Caki2 (cell line): ENCODE results near the gene ZDHHC8. TPM values are rescaled to one million over a fixed set of nuclear protein-coding genes. Genes with fewer than 3 reads are reported as not detected.

ENCODE experiments used
- DNase-seq: peaks from one replicate; pipeline ENCODE4 v3.0.0-alpha.2; 2015; ENCODE audit warnings: low read depth
- in situ Hi-C: cut with HindIII; loops from 2 replicates; pipeline ENCODE4 v1.10.0; 2016; ENCODE audit warnings: low sequenced_read_pairs, low pct_unique_long_range_greater_than_20kb, mixed read lengths
- total RNA-seq: library from RNA; depleted of rRNA; stranded (reverse); fragments of >200 nt; shearing (Covaris generic); gene quantifications from 2 replicates; pipeline ENCODE4 v1.2.3, GENCODE V29; 2014; ENCODE audit warnings: low replicate concordance; rRNA removed

The ZDHHC8 gene, protein sequence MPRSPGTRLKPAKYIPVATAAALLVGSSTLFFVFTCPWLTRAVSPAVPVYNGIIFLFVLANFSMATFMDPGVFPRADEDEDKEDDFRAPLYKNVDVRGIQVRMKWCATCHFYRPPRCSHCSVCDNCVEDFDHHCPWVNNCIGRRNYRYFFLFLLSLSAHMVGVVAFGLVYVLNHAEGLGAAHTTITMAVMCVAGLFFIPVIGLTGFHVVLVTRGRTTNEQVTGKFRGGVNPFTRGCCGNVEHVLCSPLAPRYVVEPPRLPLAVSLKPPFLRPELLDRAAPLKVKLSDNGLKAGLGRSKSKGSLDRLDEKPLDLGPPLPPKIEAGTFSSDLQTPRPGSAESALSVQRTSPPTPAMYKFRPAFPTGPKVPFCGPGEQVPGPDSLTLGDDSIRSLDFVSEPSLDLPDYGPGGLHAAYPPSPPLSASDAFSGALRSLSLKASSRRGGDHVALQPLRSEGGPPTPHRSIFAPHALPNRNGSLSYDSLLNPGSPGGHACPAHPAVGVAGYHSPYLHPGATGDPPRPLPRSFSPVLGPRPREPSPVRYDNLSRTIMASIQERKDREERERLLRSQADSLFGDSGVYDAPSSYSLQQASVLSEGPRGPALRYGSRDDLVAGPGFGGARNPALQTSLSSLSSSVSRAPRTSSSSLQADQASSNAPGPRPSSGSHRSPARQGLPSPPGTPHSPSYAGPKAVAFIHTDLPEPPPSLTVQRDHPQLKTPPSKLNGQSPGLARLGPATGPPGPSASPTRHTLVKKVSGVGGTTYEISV
- 12.6 and 21.8 TPM in 2 replicates for total RNA-seq

DNA sequence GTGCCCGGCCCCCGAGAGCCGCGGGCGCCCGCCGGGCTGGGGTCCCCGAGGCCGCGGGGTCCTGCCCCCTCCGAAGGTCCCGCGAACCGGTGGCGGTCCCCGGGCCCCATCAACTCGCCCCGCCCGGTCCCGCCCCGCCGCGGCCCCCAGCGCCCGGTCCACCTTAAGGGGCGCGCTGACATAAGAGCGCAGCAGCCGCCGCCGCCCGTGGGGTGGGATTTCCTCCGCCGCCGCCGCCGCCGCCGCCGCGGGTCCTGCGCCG is at the start of gene ZDHHC8:
Gene ZDHHC8, plus strand, starts transcription at position 208 of the 262 bp plus-strand sequence. CDS start 144 bp downstream, outside the sequence.
- DNase-seq, result no peak
- in situ Hi-C loops, result no loop called here

DNA sequence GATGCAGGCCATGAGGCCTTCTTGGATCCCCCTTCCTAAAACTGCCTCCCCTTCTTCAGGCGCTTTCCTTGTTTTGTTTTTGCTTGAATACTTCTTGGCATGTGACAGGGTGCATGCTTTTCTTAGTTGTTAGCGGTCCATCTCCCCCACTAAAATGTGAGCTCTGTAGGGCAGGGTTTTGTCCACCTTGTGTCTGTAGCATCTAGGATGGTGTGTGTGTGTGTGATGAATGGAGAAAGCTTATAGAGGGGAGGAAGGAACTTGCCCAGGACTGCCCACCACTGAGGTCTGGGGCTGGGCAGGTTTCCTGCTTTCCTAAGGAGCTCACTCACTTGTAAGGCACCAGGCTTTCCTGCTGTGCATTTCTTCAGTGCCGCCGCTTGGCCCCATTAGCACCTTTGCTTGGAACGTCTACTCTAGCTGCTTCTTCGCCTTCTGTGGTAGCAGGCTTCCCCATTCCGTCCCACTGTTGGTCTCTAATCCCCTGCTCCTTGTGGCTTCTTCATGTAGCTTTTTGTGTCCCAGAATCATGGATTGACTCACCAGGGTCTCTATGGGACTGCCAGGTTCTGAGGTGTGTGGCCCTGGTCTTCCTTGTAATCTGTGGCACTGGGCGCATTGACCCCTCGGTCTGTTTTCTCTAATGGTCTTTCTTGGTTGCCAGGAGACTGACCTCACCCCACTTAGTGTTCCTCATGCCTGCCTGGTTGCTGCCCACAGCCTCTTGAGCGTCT is 48.3 kb upstream of the ZDHHC8 start:
- DNase-seq, result no peak
- in situ Hi-C loops, result no loop called here

DNA sequence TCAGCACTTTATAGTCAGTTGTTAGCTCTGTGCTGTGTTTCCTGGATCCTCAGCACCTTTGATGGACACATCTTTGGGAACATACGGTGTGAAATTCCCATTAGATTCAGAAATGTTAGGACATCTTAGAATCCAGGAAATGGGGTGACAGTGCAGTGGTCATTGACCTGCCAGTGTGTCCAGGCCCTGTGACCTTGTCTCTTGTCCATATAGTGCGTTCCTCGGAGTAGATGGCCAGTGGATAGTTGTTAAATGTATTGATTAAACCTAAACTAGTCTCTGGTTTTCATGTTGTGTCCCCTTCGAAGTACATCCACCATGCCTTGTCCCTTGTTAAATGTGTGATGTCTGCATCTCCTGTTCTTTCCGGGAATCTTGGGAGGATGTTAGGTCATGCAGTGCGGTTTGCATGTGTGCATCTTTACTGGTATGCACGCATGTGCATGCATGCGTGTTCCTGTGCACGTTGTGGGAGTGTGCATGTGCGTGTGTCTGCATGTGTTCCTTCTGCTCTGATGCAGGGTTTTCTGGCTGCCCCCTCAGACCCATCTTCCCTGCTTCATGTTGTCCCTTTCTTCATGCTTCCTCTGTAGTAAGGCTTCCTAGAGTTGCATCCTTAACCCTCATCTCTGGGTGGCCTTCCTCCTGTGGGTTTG is 47.6 kb upstream of the ZDHHC8 start:
- no peak for DNase-seq
- in situ Hi-C loops, result no loop called here

DNA sequence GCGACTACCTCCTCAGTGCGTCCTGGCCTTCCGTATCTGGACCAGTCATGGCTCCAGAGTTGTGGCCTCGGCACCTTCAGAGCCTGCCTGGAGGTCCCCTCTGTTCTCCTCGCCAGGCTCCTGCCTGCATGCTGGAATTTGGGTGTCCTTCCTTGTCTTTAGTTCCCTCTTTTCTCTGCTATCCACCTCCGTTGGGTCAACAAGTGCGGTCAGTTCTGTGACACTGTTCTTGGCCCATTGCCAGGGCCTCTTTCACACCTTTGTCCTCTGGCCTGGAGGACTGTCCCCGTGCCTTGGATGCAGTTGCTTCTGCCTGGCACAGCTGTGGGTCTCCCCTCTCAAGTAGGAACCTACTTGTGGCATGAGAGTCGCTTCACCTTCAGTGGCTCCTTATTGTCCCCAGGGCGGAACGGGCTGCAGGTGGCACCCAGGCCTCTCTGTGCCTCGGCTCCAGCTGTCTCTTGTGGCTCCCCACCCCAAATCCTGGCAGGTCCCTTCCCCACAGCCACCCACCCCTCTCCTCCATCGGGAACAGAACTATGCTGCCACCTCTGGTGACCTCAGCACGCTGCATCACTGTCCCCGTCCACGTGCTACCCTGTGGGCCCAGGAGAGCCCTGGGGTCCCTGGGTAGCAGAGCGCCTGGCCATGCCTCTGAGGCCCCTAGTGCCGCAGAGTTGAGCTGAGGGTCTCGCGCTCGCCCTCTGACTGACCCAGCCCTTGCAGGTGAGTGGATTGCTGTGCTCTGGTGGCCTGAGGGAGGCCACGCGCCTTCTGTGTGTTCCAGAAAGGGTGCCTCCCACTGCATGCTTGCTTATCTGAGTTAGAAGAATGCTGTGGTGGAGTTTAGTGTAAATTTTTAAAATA is 46.8 kb upstream of the ZDHHC8 start:
- DNase-seq, result no peak

DNA sequence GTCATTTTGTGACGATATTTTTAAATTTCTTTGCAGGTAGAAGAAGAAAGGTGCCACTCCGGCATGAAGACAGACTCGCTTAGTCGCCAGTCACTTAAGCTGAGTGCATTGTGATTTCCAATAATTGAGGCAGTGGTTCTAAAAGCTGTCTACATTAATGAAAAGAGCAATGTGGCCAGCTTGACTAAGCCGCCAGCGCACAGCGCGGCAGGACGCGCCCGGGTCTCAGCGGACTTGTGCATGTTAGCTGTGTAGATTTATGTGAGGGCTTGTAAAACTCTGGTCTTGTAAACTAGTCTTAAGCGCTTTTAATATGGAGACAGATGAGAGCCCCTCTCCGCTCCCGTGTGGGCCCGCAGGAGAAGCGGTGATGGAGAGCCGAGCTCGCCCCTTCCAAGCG is 46.0 kb upstream of the ZDHHC8 start:
- in situ Hi-C loops, result no loop called here
- DNase-seq, result no peak

More for the DNA sequence above, 46.8 kb upstream of the ZDHHC8 start:
- in situ Hi-C loops, result no loop called here

DNA sequence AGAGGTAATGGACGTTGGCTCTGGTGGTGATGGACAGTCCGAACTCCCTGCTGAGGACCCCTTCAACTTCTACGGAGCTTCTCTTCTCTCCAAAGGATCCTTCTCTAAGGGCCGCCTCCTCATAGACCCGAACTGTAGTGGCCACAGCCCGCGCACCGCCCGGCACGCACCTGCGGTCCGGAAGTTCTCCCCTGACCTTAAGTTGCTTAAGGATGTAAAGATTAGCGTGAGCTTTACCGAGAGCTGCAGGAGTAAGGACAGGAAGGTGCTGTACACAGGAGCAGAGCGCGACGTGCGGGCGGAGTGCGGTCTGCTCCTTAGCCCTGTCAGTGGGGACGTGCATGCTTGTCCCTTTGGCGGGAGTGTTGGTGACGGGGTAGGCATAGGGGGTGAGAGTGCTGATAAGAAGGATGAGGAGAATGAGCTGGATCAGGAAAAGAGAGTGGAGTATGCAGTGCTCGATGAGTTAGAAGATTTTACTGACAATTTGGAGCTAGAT is 45.5 kb upstream of the ZDHHC8 start:
- in situ Hi-C loops, result no loop called here
- no peak for DNase-seq

DNA sequence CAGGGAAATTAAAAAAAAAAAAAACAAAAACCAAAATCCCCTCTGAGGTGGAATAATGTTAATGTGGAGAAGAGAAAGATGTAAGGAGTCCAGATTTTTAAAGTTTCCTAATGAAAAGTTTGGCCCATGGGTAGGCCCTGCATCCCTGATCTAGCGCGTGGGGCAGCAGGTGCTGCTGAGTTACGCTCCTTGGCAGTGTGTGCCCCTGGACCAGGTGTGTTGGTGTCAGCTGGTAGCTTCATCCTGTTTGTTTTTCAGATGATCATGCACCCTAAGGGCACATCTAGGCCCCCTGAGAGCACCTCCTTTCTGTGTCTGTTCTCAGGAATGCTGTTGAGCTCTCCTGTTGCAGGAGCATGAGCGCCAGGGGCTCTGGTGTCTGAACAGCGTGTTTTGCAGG is 44.8 kb upstream of the ZDHHC8 start:
- no peak for DNase-seq
- in situ Hi-C loops, result no loop called here

DNA sequence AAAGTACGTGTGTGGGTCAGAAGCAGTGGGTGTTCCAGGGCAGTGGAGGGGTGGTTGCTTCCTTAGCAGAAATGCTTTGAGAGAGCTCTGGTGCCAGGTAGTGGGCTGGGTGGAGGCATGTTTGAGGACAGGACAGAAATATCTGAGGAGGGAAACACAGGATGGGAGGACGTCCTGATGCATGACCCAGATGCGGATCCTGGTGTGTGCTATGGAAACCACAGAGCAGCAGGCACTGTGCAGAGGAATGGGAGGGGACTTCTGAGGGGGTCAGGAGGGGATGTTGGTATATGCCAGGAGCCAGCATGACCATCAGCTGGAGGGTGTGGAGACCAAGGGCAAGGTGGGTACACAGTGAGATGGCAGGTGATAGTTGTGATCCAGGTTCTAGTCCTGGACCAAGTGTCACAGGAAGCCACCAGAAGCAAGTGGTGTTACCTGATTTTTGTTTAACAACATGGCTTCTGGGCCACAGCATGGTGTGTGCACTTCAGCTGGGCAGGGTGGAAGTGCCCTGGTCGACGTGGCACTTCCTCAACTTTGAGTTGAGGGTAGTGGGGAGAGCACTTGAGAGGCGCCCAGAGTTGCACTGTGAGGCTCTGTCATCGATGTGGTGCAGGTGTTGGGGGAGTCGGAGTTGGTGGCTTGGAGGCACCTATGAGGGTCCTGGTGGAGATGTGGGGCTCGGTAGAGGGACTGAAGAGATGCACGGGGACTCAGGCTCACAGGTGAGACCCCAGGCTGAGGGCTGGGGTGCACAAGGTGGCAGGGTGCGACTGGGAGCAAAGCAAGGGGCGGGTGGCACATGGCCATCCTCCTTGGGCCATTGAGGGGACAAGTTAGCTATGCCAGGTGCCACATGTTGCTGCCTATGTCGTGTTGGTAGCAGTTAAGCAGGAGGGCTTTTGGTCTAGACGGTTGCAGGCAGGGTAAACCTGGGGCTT is 44.0 kb upstream of the ZDHHC8 start:
- in situ Hi-C loops, result no loop called here
- no peak for DNase-seq

DNA sequence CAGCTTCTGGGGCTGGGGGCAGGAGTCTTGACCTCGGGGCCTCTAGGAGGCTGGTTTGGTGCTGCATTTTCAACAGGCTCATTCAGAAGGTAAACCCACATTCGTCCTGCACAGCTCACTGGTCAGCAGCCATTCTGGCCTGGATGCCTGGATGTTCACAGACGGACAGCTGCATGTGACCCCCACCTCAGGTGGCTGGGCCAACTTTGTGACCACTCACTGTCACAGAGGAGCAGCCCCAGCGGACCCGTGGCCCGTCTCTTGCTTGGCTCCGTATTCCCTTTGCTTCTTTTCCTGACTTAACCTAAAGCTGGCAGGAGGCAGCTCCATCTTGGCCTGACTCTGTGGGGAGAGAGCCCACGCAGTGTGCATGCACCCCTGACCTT is 43.3 kb upstream of the ZDHHC8 start:
- no peak for DNase-seq
- in situ Hi-C loops, result no loop called here

DNA sequence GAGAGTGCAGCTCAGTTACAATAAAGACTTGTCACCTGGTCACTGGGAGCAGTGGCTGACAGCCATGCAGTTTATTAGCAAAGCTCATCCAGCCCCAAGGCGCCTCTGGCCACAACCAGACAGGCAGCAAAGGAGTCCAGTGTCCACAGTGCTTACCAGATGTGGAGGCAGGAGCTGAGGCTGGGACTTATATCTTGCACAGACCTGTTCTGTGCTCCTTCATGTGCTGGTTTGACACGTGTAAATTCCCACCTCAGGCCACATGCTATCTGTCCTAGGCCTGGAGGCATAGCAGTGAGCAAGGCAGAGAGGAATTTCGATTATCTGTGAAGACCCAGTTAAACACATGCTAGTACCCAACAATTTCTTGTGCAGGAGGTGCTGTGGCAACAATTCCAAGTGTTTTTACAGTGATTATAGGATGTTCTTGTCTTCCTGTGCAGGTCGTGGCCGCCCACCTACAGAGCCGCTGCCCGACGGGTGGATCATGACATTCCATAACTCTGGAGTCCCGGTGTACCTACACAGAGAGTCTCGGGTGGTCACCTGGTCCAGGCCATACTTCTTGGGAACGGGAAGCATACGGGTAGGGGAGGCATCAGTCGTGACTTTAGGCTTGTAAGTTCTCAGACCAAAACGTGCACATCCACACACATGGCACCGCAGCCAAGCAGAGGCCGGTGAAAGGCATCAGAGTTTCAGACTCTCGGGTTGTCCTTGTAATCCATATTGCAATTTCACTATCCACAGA is 42.2 kb upstream of the ZDHHC8 start:
- in situ Hi-C loops, result no loop called here
- no peak for DNase-seq

DNA sequence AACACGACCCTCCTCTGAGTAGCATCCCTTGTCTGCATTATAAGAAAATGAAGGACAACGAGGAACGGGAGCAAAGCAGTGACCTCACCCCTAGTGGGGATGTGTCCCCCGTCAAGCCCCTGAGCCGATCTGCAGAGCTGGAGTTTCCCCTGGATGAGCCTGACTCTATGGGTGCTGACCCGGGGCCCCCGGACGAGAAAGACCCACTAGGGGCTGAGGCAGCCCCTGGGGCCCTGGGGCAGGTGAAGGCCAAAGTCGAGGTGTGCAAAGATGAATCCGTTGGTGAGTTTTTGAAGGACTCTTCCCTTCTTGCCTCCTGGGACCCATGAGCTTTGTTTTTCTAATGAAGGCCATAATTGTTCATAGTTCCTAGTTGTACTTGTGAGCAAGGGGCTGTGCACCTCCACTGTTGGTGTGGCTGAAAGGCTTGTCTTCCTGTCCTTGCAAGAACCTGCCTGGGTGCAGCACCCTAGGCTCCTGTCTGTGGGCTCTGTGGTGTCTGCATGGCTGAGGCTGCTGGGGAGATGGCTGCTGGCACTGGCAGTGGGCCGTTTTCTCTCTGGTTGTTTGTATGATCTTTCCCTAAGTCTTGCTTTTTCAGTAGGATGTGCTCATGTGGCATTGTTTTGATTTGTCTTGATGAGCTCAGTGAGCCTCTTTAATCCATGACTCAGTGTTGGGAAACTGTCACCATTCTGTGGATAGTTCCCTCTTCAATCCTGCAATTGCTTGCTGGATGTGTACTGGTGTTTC is 41.5 kb upstream of the ZDHHC8 start:
- in situ Hi-C loops, result no loop called here
- no peak for DNase-seq

DNA sequence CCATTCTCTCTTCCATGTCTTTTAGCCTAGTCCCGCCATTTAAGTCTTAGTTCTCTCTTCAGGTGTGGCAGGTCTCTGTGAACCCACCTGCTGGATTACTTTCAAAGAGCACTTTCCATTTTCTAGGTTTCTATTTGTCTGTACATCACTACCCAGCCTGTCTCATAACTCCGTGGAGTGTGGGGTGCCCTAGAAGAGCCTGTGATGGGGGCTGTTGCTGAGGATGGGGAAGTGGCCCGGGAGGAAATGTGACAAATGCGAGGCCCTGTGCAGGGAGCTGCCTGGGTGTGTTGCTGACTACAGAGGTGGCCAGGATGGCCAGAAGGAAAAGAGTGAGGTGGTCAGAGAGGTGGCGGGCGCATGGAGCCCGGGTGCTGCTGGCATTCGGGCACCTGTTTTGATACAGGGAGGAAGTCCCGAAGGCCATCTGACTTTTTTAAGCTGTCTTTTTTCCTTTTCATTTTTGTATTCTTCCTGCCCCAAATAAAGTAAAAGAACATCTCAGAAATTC is 40.8 kb upstream of the ZDHHC8 start:
- in situ Hi-C loops, result no loop called here
- DNase-seq, result no peak

DNA sequence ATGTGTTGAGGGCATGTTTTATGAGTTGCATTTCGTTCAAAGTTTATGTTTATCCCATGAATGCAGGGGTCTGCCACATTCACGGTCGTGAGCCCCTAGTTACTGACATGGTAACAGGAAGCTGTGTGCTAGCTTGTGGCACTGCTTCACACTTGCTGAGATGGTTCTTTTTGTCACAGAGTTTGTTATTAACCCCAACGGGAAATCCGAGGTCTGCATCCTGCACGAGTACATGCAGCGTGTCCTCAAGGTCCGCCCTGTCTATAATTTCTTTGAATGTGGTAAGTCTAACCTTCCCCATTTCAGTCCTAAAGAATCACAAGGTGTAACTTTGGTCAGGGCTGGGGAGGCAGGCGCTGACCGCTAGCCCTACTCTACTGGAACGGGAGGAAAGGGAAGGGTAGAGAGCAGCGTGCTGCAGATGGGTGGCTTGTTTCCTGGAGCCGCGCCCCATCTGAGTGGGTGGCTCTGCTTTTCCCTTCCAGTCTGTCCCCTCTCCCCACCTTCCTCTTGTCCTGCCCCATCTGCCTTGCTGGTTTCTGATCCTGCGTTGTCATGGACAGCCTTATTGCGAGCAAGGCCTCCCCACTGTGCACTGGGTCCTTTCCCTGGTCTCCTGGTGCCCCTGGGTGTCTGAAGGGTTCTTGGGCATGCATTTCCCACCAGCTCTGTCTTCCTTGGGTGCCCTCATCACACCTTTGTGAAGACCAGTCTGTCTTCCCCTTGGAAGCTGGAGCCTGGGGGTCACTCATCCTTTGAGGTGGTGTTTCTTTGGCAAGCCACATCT is 39.7 kb upstream of the ZDHHC8 start:
- DNase-seq, result no peak
- in situ Hi-C loops, result no loop called here

DNA sequence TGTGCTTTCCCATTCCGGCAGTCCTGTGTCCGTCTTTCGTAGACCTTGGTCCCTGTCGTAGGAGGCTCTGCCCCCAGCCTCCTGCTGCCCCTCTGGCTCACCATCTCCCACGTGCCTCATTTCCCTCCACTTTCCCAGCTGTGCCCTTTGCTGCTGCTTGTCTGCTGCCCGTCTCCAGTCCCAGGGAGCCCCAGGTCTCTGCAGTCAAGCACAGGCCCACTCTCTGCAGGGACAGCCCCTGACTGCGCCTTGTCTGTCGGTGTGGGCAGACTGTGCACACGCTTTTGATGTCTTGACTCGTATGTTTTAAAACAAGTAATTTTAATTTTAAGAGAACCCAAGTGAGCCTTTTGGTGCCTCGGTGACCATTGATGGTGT is 39.1 kb upstream of the ZDHHC8 start:
- no peak for DNase-seq
- in situ Hi-C loops, result no loop called here
